ENCODE measurements around the gene ZNF552. TPM values are rescaled to one million over a fixed set of nuclear protein-coding genes. Genes with fewer than 3 reads are reported as not detected.

ZNF552 gene
- total and polyA plus RNA-seq, 2 donors (not counting 1 experiment from before 2014, with no cell fraction given) = 6.7 to 21.7 TPM

- Mint-ChIP-seq H3K4me1 (peaks cover 9% of the 10 kb centered on the region), H3K9me3 (ENCODE audit: insufficient read depth) (peaks cover 7% of the 10 kb centered on the region), H3K27me3 (no peaks in the 10 kb centered on the region), H3K4me3 (no peak overlapping the region), H3K27ac (no peak overlapping the region)
- 83% methylated on average over 4 of the region's 5 CpGs for WGBS (ENCODE audit: insufficient coverage)
- peaks cover 0 to 49% (median 0%) of the 10 kb centered on the region in 3 donors for H3K9me3 ChIP-seq (ENCODE audit: control extremely low read depth in 1 of 3, control insufficient read depth in 2 of 3, insufficient read depth in 1 of 3, low read length in 2 of 3)
- peaks cover 13% of the 10 kb centered on the region for H4K20me1 ChIP-seq (ENCODE audit: control insufficient read depth, insufficient read depth, low read length, poor library complexity, severe bottlenecking)
- ATAC-seq (ENCODE audit: low read depth) (no peak), DNase-seq (no peak)
- TF ChIP-seq EZH2 (IDR thresholded peaks at IDR 0.05; ENCODE audit: borderline replicate concordance, insufficient read depth, low read depth, low read length, poor library complexity, severe bottlenecking) (no peak), CTCF (IDR thresholded peaks at IDR 0.05) (no peak)
- H3K4me3 ChIP-seq (ENCODE audit: control extremely low read depth in 1 of 5, extremely low read depth in 1 of 5, insufficient read depth in 1 of 5, low read depth in 2 of 5, low read length in 4 of 5) = no peak overlapping the region
- peaks cover 0 to 17% of the 10 kb centered on the region in 2 experiments for H3K36me3 ChIP-seq (replicated peaks in 1 of 2; ENCODE audit: control extremely low read depth in 1 of 2, control insufficient read depth in 1 of 2, extremely low read depth in 1 of 2, insufficient read depth in 2 of 2, low read length in 1 of 2)
- ChIA-PET CTCF (no interaction called here), POLR2A (no interaction called here)
- intact Hi-C loops (cut with micrococcal nuclease) = no loop called here
- no peak overlapping the region for H2AFZ ChIP-seq (ENCODE audit: insufficient read depth, low read depth, low read length, poor library complexity, severe bottlenecking)
- no peak overlapping the region for H3K27ac ChIP-seq (ENCODE audit: low read length in 2 of 2)
- no peaks in the 10 kb centered on the region for H3K27me3 ChIP-seq (replicated peaks in 1 of 4; ENCODE audit: control extremely low read depth in 1 of 4, control insufficient read depth in 3 of 4, insufficient read depth in 4 of 4, low read length in 3 of 4)
- no peaks in the 10 kb centered on the region for H3K4me1 ChIP-seq (ENCODE audit: control insufficient read depth in 2 of 2, insufficient read depth in 2 of 2, low read length in 2 of 2)
- no peak overlapping the region for H3K4me2 ChIP-seq (replicated peaks; ENCODE audit: low read depth, low read length, poor library complexity, severe bottlenecking)
- peaks cover 66% of the 10 kb centered on the region for H3K79me2 ChIP-seq (ENCODE audit: control insufficient read depth, insufficient read depth, low read length)
- no peak overlapping the region for H3K9ac ChIP-seq (ENCODE audit: low read length)
These were observed 27.8 kb downstream of the ZNF552 start for GRCh38 chr19:57786906-57787305.

GRCh38 chr19:57786286-57786685 is 28.4 kb downstream of the ZNF552 start:
- ChIA-PET POLR2A (no interaction called here), CTCF (no interaction called here)
- H4K20me1 ChIP-seq (ENCODE audit: control insufficient read depth, insufficient read depth, low read length, poor library complexity, severe bottlenecking) = peaks cover 13% of the 10 kb centered on the region
- peaks cover 0 to 49% (median 3%) of the 10 kb centered on the region in 3 donors for H3K9me3 ChIP-seq (ENCODE audit: control extremely low read depth in 1 of 3, control insufficient read depth in 2 of 3, insufficient read depth in 1 of 3, low read length in 2 of 3)
- no peak overlapping the region for H3K4me3 ChIP-seq (ENCODE audit: control extremely low read depth in 1 of 5, extremely low read depth in 1 of 5, insufficient read depth in 1 of 5, low read depth in 2 of 5, low read length in 4 of 5)
- H2AFZ ChIP-seq (ENCODE audit: insufficient read depth, low read depth, low read length, poor library complexity, severe bottlenecking) = no peak overlapping the region
- H3K36me3 ChIP-seq (replicated peaks in 1 of 2; ENCODE audit: control extremely low read depth in 1 of 2, control insufficient read depth in 1 of 2, extremely low read depth in 1 of 2, insufficient read depth in 2 of 2, low read length in 1 of 2) = peaks cover 0 to 18% of the 10 kb centered on the region in 2 experiments
- intact Hi-C loops (cut with micrococcal nuclease) = no loop called here
- H3K4me2 ChIP-seq (replicated peaks; ENCODE audit: low read depth, low read length, poor library complexity, severe bottlenecking) = no peak overlapping the region
- no peak overlapping the region for H3K9ac ChIP-seq (ENCODE audit: low read length)
- 95% methylated on average over 38 of the region's 38 CpGs for WGBS (ENCODE audit: insufficient coverage)
- no peak overlapping the region for H3K27ac ChIP-seq (ENCODE audit: low read length in 2 of 2)
- H3K9me3 Mint-ChIP-seq (ENCODE audit: insufficient read depth) = peaks cover 7% of the 10 kb centered on the region
- peaks cover 72% of the 10 kb centered on the region for H3K79me2 ChIP-seq (ENCODE audit: control insufficient read depth, insufficient read depth, low read length)
- no peaks in the 10 kb centered on the region for H3K4me1 ChIP-seq (ENCODE audit: control insufficient read depth in 2 of 2, insufficient read depth in 2 of 2, low read length in 2 of 2)
- H3K27ac Mint-ChIP-seq = no peak overlapping the region
- H3K27me3 Mint-ChIP-seq = no peaks in the 10 kb centered on the region
- H3K4me3 Mint-ChIP-seq = no peak overlapping the region
- no peak for TF ChIP-seq CTCF (IDR thresholded peaks at IDR 0.05)
- no peak for TF ChIP-seq EZH2 (IDR thresholded peaks at IDR 0.05; ENCODE audit: borderline replicate concordance, insufficient read depth, low read depth, low read length, poor library complexity, severe bottlenecking)
- H3K4me1 Mint-ChIP-seq = peaks cover 9% of the 10 kb centered on the region
- DNase-seq (no peak), ATAC-seq (ENCODE audit: low read depth) (no peak)
- H3K27me3 ChIP-seq (replicated peaks in 1 of 4; ENCODE audit: control extremely low read depth in 1 of 4, control insufficient read depth in 3 of 4, insufficient read depth in 4 of 4, low read length in 3 of 4) = no peaks in the 10 kb centered on the region
